HG03469 (cell line): ENCODE data around the gene ZNF672.
"Not testable (repeated sequence)": the region's sequence is repeated elsewhere in the genome, so short reads cannot be mapped to it uniquely, and the experiment has no call there.

Experiments used
- ATAC-seq: cut with Tn5 transposase; IDR thresholded peaks from one replicate; pipeline ENCODE4 v1.9.1; 2021; ENCODE audit warnings: mild to moderate bottlenecking, moderate library complexity, moderate number of reproducible peaks; ENCODE audit not compliant: unreplicated experiment

The ZNF672 gene

GRCh38 chr1:248812736-248813425 is 25.1 kb upstream of the ZNF672 start:
- ATAC-seq, result no peak

DNA sequence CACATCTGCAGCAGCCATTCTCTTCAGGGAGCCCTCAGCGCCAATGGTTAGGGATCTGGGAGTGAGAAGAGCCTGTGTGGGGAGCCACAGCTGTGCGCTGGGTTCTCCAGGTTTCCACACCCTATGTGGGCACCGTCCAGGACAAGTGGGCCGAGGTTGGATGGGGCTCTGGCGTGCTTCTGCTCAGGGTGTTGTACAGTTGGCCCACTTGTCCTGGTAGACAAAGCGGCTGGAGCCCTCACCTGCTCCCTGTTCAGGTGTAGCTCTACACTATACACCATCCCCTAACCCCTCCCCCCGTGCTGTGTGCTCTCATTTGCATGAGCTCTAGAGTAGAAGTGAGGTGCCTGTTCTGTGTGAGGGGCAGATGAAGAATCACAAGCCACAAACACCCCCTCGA is 24.5 kb upstream of the ZNF672 start:
- no peak for ATAC-seq

DNA sequence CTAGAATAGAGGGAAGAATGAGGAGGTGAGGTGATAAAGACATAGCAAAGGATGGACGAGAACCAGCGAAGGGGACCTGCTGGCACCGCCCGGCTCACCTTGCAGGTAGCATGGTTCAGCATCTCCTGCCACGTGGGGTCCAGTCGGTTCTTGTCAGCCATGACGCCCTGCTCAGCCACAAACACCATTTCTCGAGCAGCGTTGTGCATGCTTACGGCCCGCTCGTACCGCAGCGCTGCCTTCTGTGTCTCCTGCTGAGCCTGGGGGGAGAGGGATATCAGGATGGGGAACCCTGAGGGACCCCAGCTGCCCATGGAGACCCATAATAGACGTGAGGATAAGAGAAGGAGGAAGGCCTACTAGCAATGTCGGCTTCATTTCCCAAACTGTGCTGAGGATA is 23.7 kb upstream of the ZNF672 start:
- ATAC-seq, result no peak

DNA sequence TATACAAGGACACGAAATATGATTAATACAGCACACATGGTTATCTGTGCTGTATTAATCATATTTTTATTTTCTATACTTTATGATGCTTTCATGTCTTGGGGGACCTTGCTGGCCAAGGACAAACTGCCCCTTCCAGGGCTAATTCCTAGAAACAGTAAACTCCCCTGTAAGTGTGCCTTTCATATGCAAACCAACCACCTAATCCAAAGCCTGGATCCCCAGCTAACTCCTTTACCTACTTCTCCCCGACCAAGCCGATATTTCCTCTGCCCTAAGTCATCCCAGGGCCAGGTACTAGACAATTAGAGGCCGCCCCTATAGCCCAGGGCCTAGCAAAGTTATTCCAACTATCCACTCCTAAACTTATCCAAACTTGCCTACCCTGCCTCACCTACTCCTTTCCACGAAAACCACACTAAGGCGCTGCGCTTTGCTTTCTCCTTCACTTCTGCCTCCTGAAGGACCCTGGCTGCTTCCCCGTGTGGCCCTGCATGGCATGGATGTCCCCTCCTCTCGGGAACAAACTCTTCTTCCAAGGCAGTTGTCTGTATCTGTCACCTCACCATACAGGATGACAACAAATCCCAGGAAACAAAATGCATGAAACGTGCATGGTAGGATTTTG is 22.5 kb upstream of the ZNF672 start:
- ATAC-seq, result no peak

DNA sequence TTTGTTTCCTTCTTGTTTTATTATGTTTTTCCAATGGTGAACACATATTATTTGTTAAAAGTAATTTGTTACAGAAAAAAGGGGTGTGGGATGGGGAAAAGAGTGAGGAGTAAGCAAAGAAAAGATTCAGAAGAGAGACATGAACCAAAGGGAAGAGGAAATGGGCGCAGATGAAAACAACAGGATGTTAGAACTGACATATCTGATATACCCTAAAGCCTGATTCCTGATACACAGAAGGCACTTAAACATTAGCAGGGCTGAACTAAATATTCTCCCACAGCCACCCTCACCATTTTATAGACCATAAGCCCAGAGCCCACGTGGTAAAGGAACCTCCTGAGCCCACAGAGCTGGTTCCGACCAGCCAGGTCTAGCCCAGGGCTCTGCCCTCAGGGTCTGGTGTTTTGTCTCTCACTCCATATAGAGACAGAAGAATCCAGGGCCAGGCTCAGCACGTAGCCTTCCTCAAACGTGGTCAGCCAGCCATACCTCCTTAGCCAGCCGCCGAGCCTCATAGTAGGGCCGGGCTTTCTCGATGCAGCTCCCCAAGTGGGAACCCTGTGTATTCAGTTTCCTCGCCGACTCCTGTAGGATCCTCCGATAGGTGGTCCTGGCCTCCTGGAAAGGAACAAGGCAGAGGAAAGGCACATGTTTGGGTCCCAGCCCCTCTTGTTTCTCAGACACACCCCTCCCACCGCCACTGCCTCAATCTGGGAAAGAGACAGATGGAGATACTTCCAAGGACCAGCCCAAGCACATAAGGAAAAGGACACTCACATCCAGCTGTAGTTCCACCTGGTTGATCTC is 21.8 kb upstream of the ZNF672 start:
- no peak for ATAC-seq

DNA sequence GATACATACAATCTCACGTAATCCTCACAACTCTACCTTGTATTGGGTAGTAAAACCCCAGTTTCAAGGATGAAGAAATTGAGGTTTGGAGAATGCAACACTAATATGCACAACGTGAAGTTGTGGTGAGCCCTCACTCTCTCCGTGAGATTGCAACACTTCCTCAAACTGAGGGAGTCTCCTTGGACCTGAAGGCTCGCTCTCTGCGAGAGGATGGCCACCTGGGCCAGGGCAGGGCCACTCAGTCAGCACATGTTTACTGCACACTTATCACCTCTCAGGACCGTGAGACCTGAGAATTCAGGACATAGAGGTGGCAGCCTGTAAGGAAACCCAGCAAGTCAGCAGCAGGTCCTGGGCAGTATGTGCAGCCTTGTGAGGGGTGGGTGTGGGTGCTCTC is 21.0 kb upstream of the ZNF672 start:
- no peak for ATAC-seq

DNA sequence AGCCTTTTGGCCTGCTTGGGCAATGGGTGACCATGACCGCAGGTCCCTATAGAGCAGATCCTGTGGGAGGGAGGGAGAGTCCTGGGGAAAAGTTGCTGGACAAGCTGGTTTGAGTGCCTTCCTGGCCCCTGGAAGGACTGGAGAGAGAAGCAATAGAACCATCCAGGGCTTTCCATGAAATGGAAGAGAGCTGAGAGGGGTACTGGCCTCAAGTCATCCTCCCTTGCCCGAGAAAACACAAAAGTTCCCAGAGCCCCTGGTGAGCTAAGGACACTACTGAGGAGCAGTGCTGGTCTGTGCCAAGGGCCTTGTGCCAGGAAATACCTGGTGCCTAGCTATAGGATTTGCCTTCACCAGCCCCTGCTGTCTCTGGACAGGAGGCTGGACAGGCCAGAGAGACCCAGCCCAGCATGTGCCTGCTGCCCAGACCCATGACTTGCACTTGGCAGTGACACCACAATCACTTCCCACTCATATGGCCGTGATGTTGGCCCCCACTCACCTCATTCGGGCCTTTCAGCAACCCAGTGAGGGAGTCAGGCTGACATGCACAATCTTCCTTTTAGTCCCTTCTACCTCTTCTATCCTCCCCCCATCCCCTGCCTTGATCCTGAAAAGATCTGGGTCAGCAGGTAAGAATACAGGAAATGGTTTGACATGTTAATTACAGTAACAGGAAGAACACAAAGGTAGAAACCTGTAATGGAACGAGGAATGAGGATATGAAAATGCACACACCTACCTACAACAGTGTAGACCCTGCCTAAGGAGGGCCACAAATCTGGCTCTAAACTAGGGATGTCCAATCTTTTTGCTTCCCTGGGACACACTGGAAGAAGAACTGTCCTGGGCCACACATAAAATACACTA is 19.3 kb upstream of the ZNF672 start:
- ATAC-seq, result peak; percentile 44

DNA sequence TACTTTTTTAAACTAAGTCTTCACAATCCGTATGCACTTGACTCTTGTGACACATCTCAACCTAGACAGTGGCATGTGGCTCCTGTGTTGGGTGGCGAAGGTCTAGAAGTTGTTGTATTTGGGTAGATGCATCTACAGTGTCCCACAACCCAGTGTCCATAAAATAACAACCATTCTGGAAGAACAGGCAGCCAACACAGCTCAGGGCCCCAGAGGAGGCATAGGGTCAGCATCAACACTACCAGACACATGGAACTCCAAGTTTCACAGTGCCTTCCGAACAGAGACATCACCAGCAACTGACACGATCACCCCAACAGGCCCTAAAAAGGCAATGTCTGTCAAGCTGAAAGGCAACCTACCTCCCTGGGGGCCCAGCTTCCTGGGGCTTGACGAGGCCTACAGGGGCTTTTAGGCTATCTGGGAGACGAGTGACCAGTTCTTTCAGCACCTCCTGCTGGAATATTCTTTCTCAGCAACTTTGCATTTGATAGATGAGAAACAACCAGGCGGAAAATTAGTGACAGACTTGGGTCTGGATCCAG is 17.9 kb upstream of the ZNF672 start:
- ATAC-seq, result no peak

DNA sequence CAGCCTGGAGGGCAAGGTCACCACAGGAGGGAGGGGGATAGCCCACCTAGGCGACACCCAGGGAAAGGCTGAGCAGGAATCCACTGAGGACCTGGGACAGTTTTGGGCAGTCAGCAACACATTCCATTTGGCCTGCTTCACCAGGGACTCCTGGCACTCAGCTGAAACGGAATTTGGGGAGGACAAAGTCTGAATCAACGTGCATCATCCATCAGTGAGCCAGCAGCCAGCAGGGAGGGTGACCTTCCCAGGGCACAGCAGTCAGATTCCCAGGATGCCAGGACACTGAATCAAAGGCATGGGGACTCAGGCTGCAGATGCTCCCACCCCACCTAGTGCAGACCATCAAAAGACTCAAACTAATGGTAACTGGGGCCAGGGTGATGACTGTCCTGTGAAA is 16.9 kb upstream of the ZNF672 start:
- no peak for ATAC-seq

DNA sequence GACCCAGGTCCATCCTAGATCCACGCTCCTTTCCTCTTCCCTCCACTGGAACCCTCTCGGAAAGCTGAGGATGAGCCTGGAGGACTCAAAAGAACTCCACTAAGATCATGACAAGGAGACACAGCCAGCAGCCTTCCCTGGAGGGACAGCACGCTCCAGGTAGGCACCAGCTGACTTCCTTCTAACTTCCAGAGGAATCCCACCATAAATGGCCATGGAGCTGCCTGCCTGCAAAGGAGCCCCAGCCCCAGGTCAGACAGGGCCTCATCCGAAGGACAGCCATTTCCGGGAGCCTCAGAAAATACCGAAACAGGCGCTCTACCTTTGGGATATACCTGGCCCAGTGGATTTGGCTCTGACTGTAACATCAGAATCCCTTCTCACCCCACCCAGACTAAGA is 16.4 kb upstream of the ZNF672 start:
- no peak for ATAC-seq

DNA sequence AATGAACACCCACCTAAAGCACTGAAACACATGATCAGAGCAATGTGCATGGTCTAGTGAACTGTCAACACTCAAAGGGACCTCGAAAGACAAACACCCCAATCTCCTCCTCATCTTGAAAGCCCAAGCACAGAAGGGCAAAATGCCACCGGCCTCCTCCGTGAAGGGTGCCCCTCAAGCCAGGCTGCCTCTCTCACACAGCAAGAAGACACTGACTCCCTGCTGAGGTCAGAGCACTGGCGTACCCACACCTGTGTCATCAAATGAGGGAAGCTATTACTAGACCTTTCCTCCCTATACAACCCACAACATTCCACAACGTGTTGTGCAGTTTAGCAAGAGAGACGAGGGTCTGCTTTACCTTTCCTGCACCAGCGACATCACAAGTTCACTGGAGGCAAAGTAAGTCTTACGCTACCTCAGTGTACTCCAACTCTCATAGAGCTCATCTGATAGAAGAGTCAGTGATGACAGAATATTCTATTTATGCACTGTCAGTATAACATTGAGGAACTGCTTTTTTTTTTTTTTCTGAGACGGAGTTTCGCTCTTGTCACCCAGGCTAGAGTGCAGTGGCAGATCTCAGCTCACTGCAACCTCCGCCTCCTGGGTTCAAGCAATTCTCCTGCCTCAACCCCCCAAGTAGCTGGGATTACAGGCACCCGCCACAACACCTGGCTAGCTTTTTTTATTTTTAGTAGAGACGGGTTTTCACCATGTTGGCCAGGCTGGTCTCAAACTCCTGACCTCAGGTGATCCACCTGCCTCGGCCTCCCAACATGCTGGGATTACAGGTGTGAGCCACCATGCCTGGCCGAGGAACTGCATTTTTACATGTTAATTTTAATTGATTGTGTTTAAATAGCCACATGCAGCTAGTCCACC is 15.6 kb upstream of the ZNF672 start:
- ATAC-seq, result peak; percentile 32

- ATAC-seq, result no peak
These were observed 14.5 kb upstream of the ZNF672 start for GRCh38 chr1:248823517-248824001.

DNA sequence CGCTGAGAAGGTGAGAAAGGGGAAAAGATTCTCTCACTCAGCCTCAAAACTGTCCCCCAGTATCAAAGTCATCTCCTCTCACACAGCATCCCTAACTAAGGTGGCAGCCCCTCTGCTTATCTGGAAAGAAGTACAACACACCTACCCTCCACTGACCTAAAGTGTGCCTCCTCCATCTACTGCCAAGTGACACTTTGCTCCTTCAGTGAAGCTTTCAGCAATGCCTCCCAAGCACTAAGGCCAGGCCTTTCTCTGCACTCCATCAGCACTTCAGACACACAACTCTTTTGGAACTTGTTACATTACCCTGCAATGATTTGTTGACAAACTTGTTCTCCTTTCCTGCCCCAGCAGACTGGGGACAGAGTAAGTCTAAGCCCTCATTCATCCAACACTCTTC is 13.7 kb upstream of the ZNF672 start:
- no peak for ATAC-seq

DNA sequence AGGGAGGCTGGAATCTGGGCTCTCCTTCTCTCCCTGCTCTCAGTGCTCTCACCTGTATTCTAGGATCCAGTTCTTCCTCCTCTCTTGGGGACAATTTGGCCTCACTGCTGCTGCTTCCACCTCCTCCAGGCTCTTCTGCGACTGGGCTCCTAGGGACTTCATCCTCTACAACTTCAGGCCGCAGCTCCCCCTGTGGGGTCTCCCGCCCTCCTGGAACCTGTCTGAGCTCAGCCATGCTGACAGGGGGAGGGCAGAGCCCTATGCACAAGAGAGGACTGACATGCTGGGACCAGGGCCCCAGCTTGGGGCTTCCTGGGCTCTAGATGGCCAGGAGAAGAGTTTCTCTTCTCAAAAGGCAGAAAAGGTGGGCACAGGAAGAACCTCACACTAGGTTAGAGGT is 13.3 kb upstream of the ZNF672 start:
- no peak for ATAC-seq

- no peak for ATAC-seq
These were observed 12.9 kb upstream of the ZNF672 start for GRCh38 chr1:248825136-248825535.

- ATAC-seq, result no peak
These were observed 12.5 kb upstream of the ZNF672 start for GRCh38 chr1:248825573-248825908.

GRCh38 chr1:248825909-248826760 is 11.9 kb upstream of the ZNF672 start, which contains the start of gene SH3BP5L:
SH3BP5L (minus strand) TSS chr1:248825915; CDS start chr1:248824935, 980 bp downstream.
- ATAC-seq, result peak; percentile 82

DNA sequence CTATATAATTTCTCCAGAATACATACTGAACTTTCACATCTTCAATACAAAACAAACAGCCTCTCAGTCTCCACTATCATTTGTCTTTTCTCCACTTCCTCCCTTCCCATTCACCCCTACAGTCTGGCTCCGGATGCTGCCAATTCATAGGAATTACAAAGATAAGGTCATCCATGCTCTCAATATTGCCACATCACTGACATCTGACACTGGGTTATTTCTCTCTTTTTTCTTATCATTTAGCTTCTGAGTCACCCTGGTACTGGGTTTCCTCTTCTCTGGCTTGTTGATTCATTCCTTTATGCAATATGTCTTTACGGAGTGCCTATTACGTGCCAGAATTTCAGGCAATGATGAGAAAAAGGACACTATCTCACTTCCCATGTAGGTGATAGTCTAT is 9.2 kb upstream of the ZNF672 start:
- ATAC-seq, result no peak

- ATAC-seq, result not testable (repeated sequence)
These were observed 7.4 kb upstream of the ZNF672 start for GRCh38 chr1:248830718-248831017.
